Spleen (tissue), 11 donors: ENCODE measurements around the gene ZDHHC14. TPM values are rescaled to one million over a fixed set of nuclear protein-coding genes. Genes with fewer than 3 reads are reported as not detected.

ENCODE experiments used
- DNase-seq: peaks from one replicate; pipeline ENCODE4 v3.0.0-alpha.2; 2020
- H3K27ac ChIP-seq, 8 donors: fragments of 200-600 bp; sonication (generic) in 7 of 8; 1 replicate in 4 of 8; 2 replicates in 4 of 8; pipeline versions ENCODE4 v1.5.0 to v1.8.0; 2016 to 2021; ENCODE audit warnings: inconsistent platforms in 4 of 8, mild to moderate bottlenecking in 4 of 8, moderate library complexity in 1 of 8
- H3K27me3 ChIP-seq, 7 donors: fragments of 200-600 bp; sonication (generic) in 6 of 7; replicated peaks in 1 of 7; 1 replicate in 4 of 7; 2 replicates in 3 of 7; pipeline versions ENCODE4 v1.5.0 to v1.8.0; 2016 to 2021; ENCODE audit warnings: inconsistent platforms in 3 of 7, mild to moderate bottlenecking in 1 of 7
- H3K36me3 ChIP-seq, 6 donors: fragments of 200-600 bp; sonication (generic) in 5 of 6; 1 replicate in 4 of 6; 2 replicates in 2 of 6; pipeline versions ENCODE4 v1.5.0 to v1.8.0; 2016 to 2021; ENCODE audit warnings: inconsistent platforms in 2 of 6
- H3K4me1 ChIP-seq, 6 donors: fragments of 200-600 bp; sonication (generic) in 5 of 6; 1 replicate in 3 of 6; 2 replicates in 3 of 6; pipeline versions ENCODE4 v1.5.0 to v1.8.0; 2016 to 2021; ENCODE audit warnings: inconsistent platforms in 3 of 6
- H3K4me3 ChIP-seq, 8 donors: fragments of 200-600 bp; sonication (generic) in 7 of 8; 1 replicate in 4 of 8; 2 replicates in 4 of 8; pipeline versions ENCODE4 v1.5.0 to v1.8.0; 2016 to 2021; ENCODE audit warnings: inconsistent platforms in 4 of 8, mild to moderate bottlenecking in 4 of 8, moderate library complexity in 2 of 8
- H3K9me3 ChIP-seq, 8 donors: fragments of 200-600 bp; sonication (generic) in 7 of 8; 1 replicate in 4 of 8; 2 replicates in 4 of 8; pipeline versions ENCODE4 v1.5.0 to v1.8.0; 2016 to 2021; ENCODE audit warnings: inconsistent platforms in 4 of 8
- CTCF ChIP-seq, 11 experiments: fragments of 200-600 bp in 7 of 11; fragments of 450-650 bp in 4 of 11; sonication (generic) in 4 of 11; IDR thresholded peaks in 8 of 11; conservative IDR thresholded peaks in 3 of 11; 1 replicate in 7 of 11; 2 replicates in 4 of 11; pipeline versions ENCODE4 v1.4.0 to v1.8.0; 2016 to 2021; ENCODE audit warnings: antibody characterized with exemption in 11 of 11, inconsistent platforms in 4 of 11, mild to moderate bottlenecking in 1 of 11
- POLR2A ChIP-seq, 3 donors: fragments of 450-650 bp; IDR thresholded peaks; one replicate each; pipeline ENCODE4 v1.5.1; 2017; ENCODE audit warnings: antibody characterized with exemption in 3 of 3, mild to moderate bottlenecking in 1 of 3
- POLR2AphosphoS5 ChIP-seq, 3 donors: sonication (generic); formaldehyde crosslinking; IDR thresholded peaks; one replicate each; pipeline ENCODE4 v1.5.1; 2017; ENCODE audit warnings: antibody characterized with exemption in 3 of 3
- WGBS, 5 donors: extraction: QIAGEN DNeasy Blood & Tissue Kit in 3 of 5; methylation state at CpG; one replicate each; pipeline versions ENCODE4 v1.1.5 to v1.1.7; 2013 to 2018; 5-methylcytosine and 5-hydroxymethylcytosine counted together
- intact Hi-C: fragments of 100-400 bp; cut with DNase I; formaldehyde crosslinking; loops from one replicate; pipeline ENCODE4 v1.15.0; 2023; ENCODE audit warnings: low total_unique reads
- polyA plus RNA-seq, 3 donors: library from polyadenylated mRNA; stranded (reverse); fragments of 200-250 nt; gene quantifications; one replicate each; pipeline ENCODE4 v1.2.1, GENCODE V29; 2013
- total RNA-seq, 7 donors: library from RNA; depleted of rRNA in 3 of 7; stranded (reverse); fragments of >200 nt in 3 of 7; fragmentation: NEBNext Ultra II Directional in 4 of 7; extraction: Animal tissue kit (Norgen Biotek cat#: 25700) in 4 of 7; gene quantifications; one replicate each; pipeline versions ENCODE4 v1.1.0 to v1.2.1, GENCODE V29; 2016 to 2021
- donor health status: healthy with polysubstance abuse.
- donor health status: DM: no; HTN: no; CAD: no; lungs with moderate emphysema.
- donor health status: DM: no; HTN: no; CAD: no.
- donor health status: Bipolar disorder and iron deficiency.
- donor health status: healthy.
- donor health status: DM: no; HTN: no; CAD: no.
- donor health status: DM: yes; HTN: yes; CAD: no.

Gene ZDHHC14
- total and polyA plus RNA-seq, 10 donors = 7.8 to 18.2 (median 11.7) TPM

DNA sequence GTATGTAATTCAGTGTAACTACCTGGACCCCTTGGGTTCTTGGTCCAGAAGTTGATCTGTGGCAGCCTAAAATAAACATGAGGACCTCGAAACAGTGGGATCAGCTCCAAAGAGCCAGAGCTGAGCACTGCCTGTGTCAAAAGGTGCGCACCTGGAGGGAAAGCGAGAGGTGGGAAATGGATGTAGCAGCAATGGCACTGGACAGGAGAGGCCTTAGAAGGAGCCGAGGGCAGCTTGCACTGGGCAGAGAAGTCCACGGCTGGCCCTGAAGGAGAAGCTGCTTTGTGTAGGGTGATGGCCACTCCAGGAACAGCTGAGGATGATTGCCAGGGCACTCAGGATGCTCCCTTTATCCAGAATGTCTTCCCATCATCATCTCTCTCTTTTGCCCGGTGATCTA, 228.1 kb downstream of the ZDHHC14 start:
- WGBS, 5 donors = 94 to 97% (median 96%) methylated on average over 6 of the region's 6 CpGs
- no peak for DNase-seq
- TF ChIP-seq POLR2A (IDR thresholded peaks at IDR 0.05) = no peak
- TF ChIP-seq CTCF (IDR thresholded peaks at IDR 0.05 in 8 of 11, conservative IDR thresholded peaks at IDR 0.05 in 3 of 11) = no peak
- TF ChIP-seq POLR2AphosphoS5 (IDR thresholded peaks at IDR 0.05) = no peak

DNA sequence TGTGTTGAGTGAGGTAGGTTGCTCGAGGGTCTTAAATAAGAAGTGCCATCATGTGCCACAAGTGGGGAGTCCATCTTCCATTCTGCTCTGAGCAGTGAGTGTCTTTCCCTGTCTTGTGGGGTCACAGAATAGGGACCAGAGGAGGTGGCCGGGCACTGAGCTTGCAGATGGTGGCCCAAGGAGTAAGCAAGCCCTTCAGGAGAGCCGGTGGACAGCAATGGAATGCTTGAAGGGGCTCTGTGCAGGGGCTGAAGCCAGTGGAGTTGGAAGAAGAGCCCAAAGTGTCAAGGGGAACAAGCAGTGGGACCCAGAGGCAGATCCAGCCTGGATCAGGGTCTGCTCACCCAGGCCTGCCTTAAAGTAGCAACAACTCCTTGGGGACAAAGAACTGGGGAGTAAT, 228.6 kb downstream of the ZDHHC14 start:
- intact Hi-C loops = no loop called here
- no peaks in the 10 kb centered on the region for H3K9me3 ChIP-seq
- DNase-seq = no peak
- H3K4me1 ChIP-seq = peaks cover 6 to 45% (median 22%) of the 10 kb centered on the region in 6 donors
- TF ChIP-seq CTCF (IDR thresholded peaks at IDR 0.05 in 8 of 11, conservative IDR thresholded peaks at IDR 0.05 in 3 of 11) = no peak
- TF ChIP-seq POLR2A (IDR thresholded peaks at IDR 0.05) = no peak
- TF ChIP-seq POLR2AphosphoS5 (IDR thresholded peaks at IDR 0.05) = no peak
- 91 to 97% (median 96%) methylated on average over 3 of the region's 3 CpGs for WGBS, 5 donors
- peaks cover 0 to 7% (median 0%) of the 10 kb centered on the region in 6 donors for H3K36me3 ChIP-seq
- no peaks in the 10 kb centered on the region for H3K27me3 ChIP-seq
- no peak overlapping the region for H3K27ac ChIP-seq
- no peak overlapping the region for H3K4me3 ChIP-seq

More for the DNA sequence above, 228.1 kb downstream of the ZDHHC14 start:
- Histone ChIP-seq H3K4me1 (peaks cover 6 to 40% (median 18%) of the 10 kb centered on the region in 6 donors), H3K36me3 (peaks cover 0 to 7% (median 0%) of the 10 kb centered on the region in 6 donors), H3K27me3 (no peaks in the 10 kb centered on the region), H3K9me3 (no peaks in the 10 kb centered on the region), H3K27ac (no peak overlapping the region), H3K4me3 (no peak overlapping the region)
- intact Hi-C loops = no loop called here

DNA sequence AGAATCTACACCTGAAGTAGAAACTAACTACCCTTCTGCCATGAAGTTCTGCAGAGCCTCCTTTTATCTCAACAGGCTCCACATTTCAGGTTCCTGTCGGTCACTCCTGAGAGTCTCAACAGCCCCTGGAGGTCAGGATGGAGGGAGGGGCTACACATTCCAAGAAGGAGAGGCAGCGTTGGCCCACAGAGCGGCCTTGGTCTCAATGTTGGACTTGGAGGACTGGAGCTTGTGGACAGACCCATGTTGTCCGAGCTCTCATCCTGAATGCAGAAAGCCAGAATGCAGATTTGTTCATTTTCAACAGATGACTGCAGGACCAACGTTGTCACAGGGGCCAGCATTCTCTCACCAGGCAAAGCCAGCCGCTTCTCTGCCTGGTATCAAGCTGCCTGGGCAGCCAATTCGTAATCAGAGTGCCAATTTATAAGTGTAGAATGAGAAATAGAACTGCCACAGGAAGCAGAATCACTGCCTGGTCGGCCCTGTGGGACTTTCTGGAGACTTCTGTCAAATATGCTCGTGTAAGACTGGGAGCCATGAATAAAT, 229.5 kb downstream of the ZDHHC14 start:
- no peak for TF ChIP-seq POLR2A (IDR thresholded peaks at IDR 0.05)
- no peak for TF ChIP-seq CTCF (IDR thresholded peaks at IDR 0.05 in 8 of 11, conservative IDR thresholded peaks at IDR 0.05 in 3 of 11)
- TF ChIP-seq POLR2AphosphoS5 (IDR thresholded peaks at IDR 0.05) = no peak
- intact Hi-C loops = no loop called here
- Histone ChIP-seq H3K9me3 (no peaks in the 10 kb centered on the region), H3K4me3 (no peak overlapping the region), H3K36me3 (peaks cover 0 to 7% (median 0%) of the 10 kb centered on the region in 6 donors), H3K27ac (no peak overlapping the region), H3K27me3 (no peaks in the 10 kb centered on the region), H3K4me1 (peaks cover 6 to 54% (median 31%) of the 10 kb centered on the region in 6 donors)
- 83 to 84% (median 83%) methylated on average over 9 of the region's 9 CpGs for WGBS, 5 donors
- DNase-seq = no peak

- Histone ChIP-seq H3K4me3 (no peak overlapping the region), H3K36me3 (peaks cover 0 to 7% (median 0%) of the 10 kb centered on the region in 6 donors), H3K27ac (no peak overlapping the region), H3K27me3 (no peaks in the 10 kb centered on the region), H3K4me1 (peaks cover 6 to 61% (median 33%) of the 10 kb centered on the region in 6 donors), H3K9me3 (no peaks in the 10 kb centered on the region)
- TF ChIP-seq POLR2AphosphoS5 (IDR thresholded peaks at IDR 0.05) (no peak), POLR2A (IDR thresholded peaks at IDR 0.05) (no peak), CTCF (IDR thresholded peaks at IDR 0.05 in 8 of 11, conservative IDR thresholded peaks at IDR 0.05 in 3 of 11) (no peak)
- intact Hi-C loops = no loop called here
- DNase-seq = no peak
- 91 to 97% (median 96%) methylated on average over 3 of the region's 3 CpGs for WGBS, 5 donors
Measured at GRCh38 chr6:157611406-157611805, 230.4 kb downstream of the ZDHHC14 start.
